Astrocyte of the cerebellum (primary cell): ENCODE results near the gene ATXN7L1.

Source experiments
- DNase-seq: peaks from one replicate; pipeline ENCODE4 v3.0.0-alpha.2; 2011; ENCODE audit warnings: low read depth
- H3K4me3 ChIP-seq: 2 replicates; pipeline ENCODE4 v1.5.1; 2011; ENCODE audit warnings: mild to moderate bottlenecking, low read depth, low read length, moderate library complexity
- CTCF ChIP-seq: IDR thresholded peaks from 2 replicates; pipeline ENCODE4 v1.5.1; 2012; ENCODE audit warnings: low read length, low read depth, moderate library complexity, mild to moderate bottlenecking; ENCODE audit errors: missing control alignments
- in situ Hi-C: cut with HindIII; loops from 2 replicates; pipeline ENCODE4 v1.10.0; 2017; ENCODE audit warnings: low sequenced_read_pairs

Gene ATXN7L1

GRCh38 chr7:105622106-105622731 lies 254.2 kb downstream of the ATXN7L1 start:
- DNase-seq = no peak
- TF ChIP-seq CTCF = no peak
- in situ Hi-C loops = no loop called here
- H3K4me3 ChIP-seq = no peak overlapping the region

GRCh38 chr7:105621617-105622016 lies 254.8 kb downstream of the ATXN7L1 start:
- peak; percentile 59 for DNase-seq
- in situ Hi-C loops = no loop called here
- TF ChIP-seq CTCF = no peak
- H3K4me3 ChIP-seq = no peak overlapping the region

GRCh38 chr7:105621176-105621575 lies 255.2 kb downstream of the ATXN7L1 start:
- in situ Hi-C loops = no loop called here
- TF ChIP-seq CTCF = no peak

GRCh38 chr7:105619590-105619989 lies 256.8 kb downstream of the ATXN7L1 start:
- H3K4me3 ChIP-seq = no peak overlapping the region
- DNase-seq = no peak
- in situ Hi-C loops = no loop called here
- TF ChIP-seq CTCF = no peak

More at GRCh38 chr7:105621176-105621575, 255.2 kb downstream of the ATXN7L1 start:
- DNase-seq = no peak
- H3K4me3 ChIP-seq = no peak overlapping the region

GRCh38 chr7:105618016-105618296 lies 258.4 kb downstream of the ATXN7L1 start:
- TF ChIP-seq CTCF = no peak
- no peak for DNase-seq
- in situ Hi-C loops = no loop called here
- no peak overlapping the region for H3K4me3 ChIP-seq

GRCh38 chr7:105617280-105618015 lies 259.0 kb downstream of the ATXN7L1 start:
- no peak for DNase-seq
- no peak for TF ChIP-seq CTCF
- in situ Hi-C loops = no loop called here
- H3K4me3 ChIP-seq = no peak overlapping the region
